IgD-negative memory B cell (primary cell): ENCODE measurements around the gene RBM15B. TPM values are rescaled to one million over a fixed set of nuclear protein-coding genes. Genes with fewer than 3 reads are reported as not detected.

Source experiments
- H3K27ac Mint-ChIP-seq, 3 donors: one replicate each; pipeline ENCODE4 v1.8.0; 2020 to 2022; ENCODE audit warnings: mild to moderate bottlenecking in 3 of 3, mixed read lengths in 3 of 3, moderate library complexity in 1 of 3
- H3K27me3 Mint-ChIP-seq: one replicate; pipeline ENCODE4 v1.8.0; 2021; ENCODE audit warnings: mixed read lengths
- H3K36me3 Mint-ChIP-seq: one replicate; pipeline ENCODE4 v1.8.0; 2020; ENCODE audit warnings: mild to moderate bottlenecking, mixed read lengths
- H3K4me1 Mint-ChIP-seq, 3 donors: one replicate each; pipeline ENCODE4 v1.8.0; 2020 to 2022; ENCODE audit warnings: mixed read lengths in 3 of 3, mild to moderate bottlenecking in 1 of 3
- H3K4me3 Mint-ChIP-seq, 4 donors: one replicate each; pipeline ENCODE4 v1.8.0; 2020 to 2022; ENCODE audit warnings: mild to moderate bottlenecking in 4 of 4, mixed read lengths in 4 of 4, moderate library complexity in 3 of 4
- H3K9me3 Mint-ChIP-seq, 3 donors: one replicate each; pipeline ENCODE4 v1.8.0; 2020 to 2021; ENCODE audit warnings: mixed read lengths in 3 of 3, mild to moderate bottlenecking in 1 of 3
- polyA plus RNA-seq: library from polyadenylated mRNA; unstranded; fragments of 300-500 nt; fragmentation: Illumina TruSeq; gene quantifications from one replicate; pipeline ENCODE4 v1.2.3, GENCODE V29; 2021

The RBM15B gene
- polyA plus RNA-seq, 1 donor from 2014 or later = 10.8 TPM

GRCh38 chr3:51393564-51393963 is 2.5 kb downstream of the RBM15B start:
- no peaks in the 10 kb centered on the region for H3K36me3 Mint-ChIP-seq
- no peaks in the 10 kb centered on the region for H3K9me3 Mint-ChIP-seq
- H3K27ac Mint-ChIP-seq = peak overlapping the region in 2 of 3 donors; percentile 46 to 75
- peaks cover 20 to 31% (median 26%) of the 10 kb centered on the region in 3 donors for H3K4me1 Mint-ChIP-seq
- no peaks in the 10 kb centered on the region for H3K27me3 Mint-ChIP-seq
- peak overlapping the region in 2 of 4 donors; percentile 2 to 70 for H3K4me3 Mint-ChIP-seq

- Mint-ChIP-seq H3K9me3 (no peaks in the 10 kb centered on the region), H3K36me3 (no peaks in the 10 kb centered on the region), H3K4me3 (peak overlapping the region in 2 of 4 donors; percentile 44 to 70), H3K27me3 (no peaks in the 10 kb centered on the region), H3K27ac (peak overlapping the region in 2 of 3 donors; percentile 69 to 75), H3K4me1 (peaks cover 16 to 27% (median 20%) of the 10 kb centered on the region in 3 donors)
Observed at GRCh38 chr3:51394541-51394940, 3.5 kb downstream of the RBM15B start.

GRCh38 chr3:51395493-51396213 is 4.6 kb downstream of the RBM15B start:
- H3K9me3 Mint-ChIP-seq = no peaks in the 10 kb centered on the region
- H3K27me3 Mint-ChIP-seq = no peaks in the 10 kb centered on the region
- H3K27ac Mint-ChIP-seq = peak overlapping the region in 2 of 3 donors; percentile 23 to 75
- H3K36me3 Mint-ChIP-seq = no peaks in the 10 kb centered on the region
- peaks cover 12 to 23% (median 17%) of the 10 kb centered on the region in 3 donors for H3K4me1 Mint-ChIP-seq
- peak overlapping the region in 1 of 4 donors; percentile 70 for H3K4me3 Mint-ChIP-seq

GRCh38 chr3:51396401-51396800 is 5.3 kb downstream of the RBM15B start:
- peak overlapping the region in 2 of 4 donors; percentile 63 to 68 for H3K4me3 Mint-ChIP-seq
- H3K36me3 Mint-ChIP-seq = no peaks in the 10 kb centered on the region
- H3K27ac Mint-ChIP-seq = peak overlapping the region in 2 of 3 donors; percentile 20 to 46
- H3K4me1 Mint-ChIP-seq = peaks cover 12 to 21% (median 13%) of the 10 kb centered on the region in 3 donors
- H3K27me3 Mint-ChIP-seq = no peaks in the 10 kb centered on the region
- no peaks in the 10 kb centered on the region for H3K9me3 Mint-ChIP-seq

GRCh38 chr3:51397392-51397791 is 6.3 kb downstream of the RBM15B start:
- Mint-ChIP-seq H3K9me3 (no peaks in the 10 kb centered on the region), H3K36me3 (peaks cover 2% of the 10 kb centered on the region), H3K4me3 (peak overlapping the region in 1 of 4 donors; percentile 68), H3K27me3 (no peaks in the 10 kb centered on the region), H3K27ac (peak overlapping the region in 2 of 3 donors; percentile 10 to 46), H3K4me1 (peaks cover 12 to 21% (median 13%) of the 10 kb centered on the region in 3 donors)

GRCh38 chr3:51398595-51399310 is 7.7 kb downstream of the RBM15B start:
- Mint-ChIP-seq H3K4me1 (peaks cover 10 to 19% (median 13%) of the 10 kb centered on the region in 3 donors), H3K36me3 (peaks cover 6% of the 10 kb centered on the region), H3K9me3 (no peaks in the 10 kb centered on the region), H3K4me3 (no peak overlapping the region), H3K27me3 (no peaks in the 10 kb centered on the region), H3K27ac (no peak overlapping the region)

- H3K36me3 Mint-ChIP-seq = peaks cover 6% of the 10 kb centered on the region
- H3K4me1 Mint-ChIP-seq = peaks cover 7 to 11% (median 8%) of the 10 kb centered on the region in 3 donors
- H3K4me3 Mint-ChIP-seq = no peak overlapping the region
- peak overlapping the region in 1 of 3 donors; percentile 71 for H3K27ac Mint-ChIP-seq
- H3K27me3 Mint-ChIP-seq = no peaks in the 10 kb centered on the region
- H3K9me3 Mint-ChIP-seq = no peaks in the 10 kb centered on the region
Observed at GRCh38 chr3:51400166-51400565, 9.1 kb downstream of the RBM15B start.

DNA sequence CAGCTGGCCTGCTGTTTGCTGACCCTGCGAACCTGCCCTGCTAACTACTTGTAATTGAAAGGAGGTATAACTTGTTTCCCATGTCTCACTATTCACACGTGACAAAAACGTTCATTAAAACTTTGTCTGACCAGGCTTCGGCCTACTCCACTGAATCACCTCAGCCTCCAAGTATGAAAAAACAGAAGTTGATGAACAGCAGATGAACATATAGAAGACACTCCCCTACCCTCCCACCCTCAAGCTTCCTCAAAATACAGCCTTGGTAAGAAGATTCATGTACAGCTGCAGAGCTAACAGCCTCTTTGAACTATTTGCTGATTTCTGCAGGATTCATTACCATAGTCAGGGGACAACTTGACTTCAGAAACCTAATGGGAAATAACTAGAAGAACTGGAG is 10.7 kb downstream of the RBM15B start:
- peaks cover under 1 to 3% (median 2%) of the 10 kb centered on the region in 3 donors for H3K4me1 Mint-ChIP-seq
- H3K36me3 Mint-ChIP-seq = peaks cover 8% of the 10 kb centered on the region
- H3K27ac Mint-ChIP-seq = peak overlapping the region in 1 of 3 donors; percentile 61
- no peaks in the 10 kb centered on the region for H3K27me3 Mint-ChIP-seq
- H3K4me3 Mint-ChIP-seq = no peak overlapping the region
- H3K9me3 Mint-ChIP-seq = no peaks in the 10 kb centered on the region

GRCh38 chr3:51403675-51404074 is 12.6 kb downstream of the RBM15B start:
- H3K4me3 Mint-ChIP-seq = peak overlapping the region in 1 of 4 donors; percentile 56
- peaks cover 9% of the 10 kb centered on the region for H3K36me3 Mint-ChIP-seq
- H3K27ac Mint-ChIP-seq = peak overlapping the region in 1 of 3 donors; percentile 15
- H3K27me3 Mint-ChIP-seq = no peaks in the 10 kb centered on the region
- H3K4me1 Mint-ChIP-seq = peaks cover 0 to 4% (median 2%) of the 10 kb centered on the region in 3 donors
- no peaks in the 10 kb centered on the region for H3K9me3 Mint-ChIP-seq

GRCh38 chr3:51408021-51408420 is 16.9 kb downstream of the RBM15B start:
- no peaks in the 10 kb centered on the region for H3K9me3 Mint-ChIP-seq
- peaks cover 6% of the 10 kb centered on the region for H3K36me3 Mint-ChIP-seq
- no peak overlapping the region for H3K27ac Mint-ChIP-seq
- peaks cover 0 to 4% (median 2%) of the 10 kb centered on the region in 3 donors for H3K4me1 Mint-ChIP-seq
- H3K4me3 Mint-ChIP-seq = no peak overlapping the region
- H3K27me3 Mint-ChIP-seq = no peaks in the 10 kb centered on the region

DNA sequence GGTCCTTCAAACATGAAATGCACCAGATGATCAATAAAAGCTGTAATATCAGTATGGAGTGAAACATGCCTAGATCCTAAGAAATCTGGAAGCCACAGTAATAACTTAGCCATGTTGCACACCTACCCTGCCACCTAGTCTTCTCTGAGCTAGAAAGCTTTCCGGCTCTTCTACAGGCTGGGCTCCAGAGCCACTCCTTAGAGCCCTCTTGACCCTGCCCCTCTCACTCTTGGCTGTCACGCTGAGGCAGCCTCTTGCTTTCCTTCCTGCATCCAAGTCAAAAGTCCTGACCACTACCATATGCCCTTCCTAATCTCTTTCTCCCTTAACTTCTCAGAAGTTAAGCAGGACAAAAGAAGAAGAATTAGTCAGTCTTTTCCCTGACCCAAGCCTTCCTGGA is 17.7 kb downstream of the RBM15B start:
- H3K27me3 Mint-ChIP-seq = no peaks in the 10 kb centered on the region

GRCh38 chr3:51422211-51422610 is 31.1 kb downstream of the RBM15B start:
- Mint-ChIP-seq H3K27ac (no peak overlapping the region), H3K9me3 (no peaks in the 10 kb centered on the region), H3K4me1 (peaks cover 0 to 2% (median 0%) of the 10 kb centered on the region in 3 donors), H3K27me3 (no peaks in the 10 kb centered on the region), H3K4me3 (peak overlapping the region in 1 of 4 donors; percentile 20), H3K36me3 (peaks cover 4% of the 10 kb centered on the region)

More for the DNA sequence above, 17.7 kb downstream of the RBM15B start:
- Mint-ChIP-seq H3K27ac (peak overlapping the region in 1 of 3 donors; percentile 44), H3K36me3 (peaks cover 3% of the 10 kb centered on the region), H3K9me3 (no peaks in the 10 kb centered on the region), H3K4me1 (peaks cover 0 to 4% (median 0%) of the 10 kb centered on the region in 3 donors), H3K4me3 (no peak overlapping the region)

GRCh38 chr3:51426921-51427320 is 35.8 kb downstream of the RBM15B start:
- peaks cover 8% of the 10 kb centered on the region for H3K36me3 Mint-ChIP-seq
- H3K9me3 Mint-ChIP-seq = no peaks in the 10 kb centered on the region

DNA sequence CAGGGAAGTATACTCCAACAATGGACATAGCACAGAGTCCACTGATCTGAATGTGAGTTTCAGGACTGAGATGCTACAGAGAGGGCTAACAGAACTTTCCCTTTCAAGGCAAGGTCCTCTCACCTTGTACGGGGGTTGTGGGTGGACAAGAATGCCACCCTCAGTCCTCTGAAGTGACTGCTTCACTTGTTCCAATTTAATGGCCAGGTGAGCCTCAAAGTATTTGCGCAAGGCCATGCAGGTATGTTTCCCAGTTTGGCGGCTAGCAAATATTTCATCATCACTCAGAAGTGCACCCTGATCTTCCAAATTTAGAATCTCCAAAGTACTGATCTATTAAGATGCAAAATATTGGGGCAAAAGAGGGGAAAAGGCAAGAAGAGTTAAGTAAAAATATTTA is 38.1 kb downstream of the RBM15B start:
- H3K36me3 Mint-ChIP-seq = peaks cover 8% of the 10 kb centered on the region
- H3K4me3 Mint-ChIP-seq = no peak overlapping the region
- no peak overlapping the region for H3K27ac Mint-ChIP-seq
- H3K9me3 Mint-ChIP-seq = no peaks in the 10 kb centered on the region
- no peaks in the 10 kb centered on the region for H3K4me1 Mint-ChIP-seq
- H3K27me3 Mint-ChIP-seq = no peaks in the 10 kb centered on the region

More at GRCh38 chr3:51426921-51427320, 35.8 kb downstream of the RBM15B start:
- H3K4me1 Mint-ChIP-seq = peaks cover 0 to 2% (median 0%) of the 10 kb centered on the region in 3 donors
- no peak overlapping the region for H3K27ac Mint-ChIP-seq
- no peaks in the 10 kb centered on the region for H3K27me3 Mint-ChIP-seq
- no peak overlapping the region for H3K4me3 Mint-ChIP-seq

DNA sequence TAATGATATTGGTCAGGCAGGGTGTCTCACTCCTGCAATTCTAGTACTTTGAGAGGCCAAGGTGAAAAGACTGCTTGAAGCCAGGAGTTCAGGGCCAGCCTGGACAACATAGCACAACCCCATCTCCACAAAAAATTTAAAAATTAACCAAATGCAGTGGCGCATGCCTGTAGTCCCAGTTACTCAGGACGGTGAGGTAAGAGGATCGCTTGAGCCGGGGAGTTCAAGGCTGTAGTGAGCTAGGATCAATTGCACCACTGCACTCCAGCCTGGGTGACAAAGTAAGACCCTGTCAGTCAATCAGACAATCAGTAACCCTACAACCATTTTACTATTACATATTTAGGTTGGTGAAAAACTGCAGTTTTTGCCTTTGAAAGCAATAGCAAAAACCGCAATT is 43.0 kb downstream of the RBM15B start:
- H3K4me3 Mint-ChIP-seq = no peak overlapping the region
- H3K36me3 Mint-ChIP-seq = peaks cover 5% of the 10 kb centered on the region
- H3K27me3 Mint-ChIP-seq = no peaks in the 10 kb centered on the region
- H3K9me3 Mint-ChIP-seq = no peaks in the 10 kb centered on the region
- H3K27ac Mint-ChIP-seq = no peak overlapping the region
- peaks cover 0 to 5% (median 0%) of the 10 kb centered on the region in 3 donors for H3K4me1 Mint-ChIP-seq
